Kidney (tissue), 14 donors: Measurements from ENCODE around the gene TRIM71. TPM values are rescaled to one million over a fixed set of nuclear protein-coding genes. Genes with fewer than 3 reads are reported as not detected.
"Not testable (repeated sequence)": the region's sequence is repeated elsewhere in the genome, so short reads cannot be mapped to it uniquely, and the experiment has no call there.

Source experiments
- DNase-seq, 5 donors: peaks; one replicate each; pipeline ENCODE4 v3.0.0-alpha.2; 2013 to 2020
- FAIRE-seq: peaks from 2 replicates; lab custom pipeline; 2012; peaks lifted over from hg19 to GRCh38; lab: Jason Lieb, UNC
- H3K27ac ChIP-seq, 2 donors: one replicate each; pipeline ENCODE4 v1.7.0; 2013; ENCODE audit warnings: low read depth in 2 of 2, low read length in 2 of 2, inconsistent platforms in 1 of 2
- H3K27me3 ChIP-seq: one replicate; pipeline ENCODE4 v1.7.1; 2013; ENCODE audit warnings: low read length, inconsistent platforms; ENCODE audit not compliant: control insufficient read depth, insufficient read depth
- H3K36me3 ChIP-seq, 3 donors: one replicate each; pipeline versions ENCODE4 v1.7.0 to v1.7.1; 2013; ENCODE audit warnings: low read length in 3 of 3, control low read depth in 1 of 3, inconsistent platforms in 1 of 3; ENCODE audit not compliant: insufficient read depth in 3 of 3, control insufficient read depth in 2 of 3
- H3K4me1 ChIP-seq, 3 donors: one replicate each; pipeline versions ENCODE4 v1.7.0 to v1.7.1; 2013; ENCODE audit warnings: low read length in 3 of 3, inconsistent platforms in 1 of 3, low read depth in 1 of 3; ENCODE audit not compliant: control insufficient read depth in 2 of 3, insufficient read depth in 2 of 3
- H3K4me3 ChIP-seq, 3 donors: one replicate each; pipeline versions ENCODE4 v1.7.0 to v1.8.1; 2013; ENCODE audit warnings: low read length in 3 of 3, control low read depth in 1 of 3, inconsistent platforms in 1 of 3
- H3K9ac ChIP-seq, 3 donors: one replicate each; pipeline versions ENCODE4 v1.7.0 to v1.7.1; 2013; ENCODE audit warnings: low read length in 3 of 3, control low read depth in 1 of 3, inconsistent platforms in 1 of 3
- H3K9me3 ChIP-seq, 3 donors: one replicate each; pipeline versions ENCODE4 v1.7.0 to v1.7.1; 2013; ENCODE audit warnings: low read length in 3 of 3, control low read depth in 1 of 3, inconsistent platforms in 1 of 3; ENCODE audit not compliant: control insufficient read depth in 2 of 3, insufficient read depth in 1 of 3
- intact Hi-C: fragments of 100-400 bp; cut with DNase I; formaldehyde crosslinking; loops from one replicate; pipeline ENCODE4 v1.11.1; 2022
- polyA plus RNA-seq: library from polyadenylated mRNA; stranded (reverse); fragments of 350-450 nt; fragmentation: Illumina TruSeq; extraction: RNeasy Lipid Tissue Mini Kit (QIAGEN cat#74804); gene quantifications from one replicate; pipeline ENCODE4 v1.2.3, GENCODE V29; 2014; ENCODE audit warnings: low read depth, low replicate concordance; ENCODE audit not compliant: insufficient read depth
- total RNA-seq: library from RNA; stranded (reverse); fragmentation: NEBNext Ultra II Directional; extraction: Animal tissue kit (Norgen Biotek cat#: 25700); gene quantifications from one replicate; pipeline ENCODE4 v1.2.1, GENCODE V29; 2021
- TF ChIP-seq, protein P1 (sequence below): IDR thresholded peaks from 3 replicates; pipeline ENCODE4 v1.5.1; 2012; ENCODE audit warnings: mild to moderate bottlenecking, moderate library complexity, borderline replicate concordance; ENCODE audit not compliant: insufficient read depth; ENCODE audit errors: extremely low read depth
- donor health status: control.
- donor health status: control.
- donor health status: control.
- donor health status: control.
- donor health status: control.
- donor health status: DM: yes; HTN: yes; CAD: no.
- donor health status: Normal renal cell carcinoma (clear cell type).

TRIM71 gene
- total and polyA plus RNA-seq, 2 donors from 2014 or later: 0.92 to 1.2 TPM

DNA sequence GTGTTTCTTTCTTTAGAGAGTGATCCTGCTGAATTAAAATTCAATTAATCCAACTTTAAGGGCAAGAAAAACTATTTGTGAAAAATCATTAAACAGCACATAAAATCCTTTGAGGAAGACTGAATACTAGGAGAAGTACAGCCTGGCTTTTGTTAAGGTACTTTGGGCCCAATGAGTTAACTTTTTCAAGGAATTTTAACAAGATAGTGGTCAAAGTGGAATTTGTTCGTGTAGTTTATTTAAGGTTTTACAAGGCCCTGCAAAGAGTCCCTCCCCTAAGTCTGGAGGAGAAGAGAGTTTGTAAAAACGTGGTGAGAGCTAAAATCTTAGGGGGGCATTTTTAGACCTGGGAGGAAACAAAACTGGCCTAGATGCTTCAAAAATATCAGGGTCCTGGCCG, 26.0 kb upstream of the TRIM71 start:
- no peaks in the 10 kb centered on the region for H3K4me1 ChIP-seq
- intact Hi-C loops: no loop called here
- H3K9ac ChIP-seq: no peak overlapping the region
- TF ChIP-seq, protein P1, sequence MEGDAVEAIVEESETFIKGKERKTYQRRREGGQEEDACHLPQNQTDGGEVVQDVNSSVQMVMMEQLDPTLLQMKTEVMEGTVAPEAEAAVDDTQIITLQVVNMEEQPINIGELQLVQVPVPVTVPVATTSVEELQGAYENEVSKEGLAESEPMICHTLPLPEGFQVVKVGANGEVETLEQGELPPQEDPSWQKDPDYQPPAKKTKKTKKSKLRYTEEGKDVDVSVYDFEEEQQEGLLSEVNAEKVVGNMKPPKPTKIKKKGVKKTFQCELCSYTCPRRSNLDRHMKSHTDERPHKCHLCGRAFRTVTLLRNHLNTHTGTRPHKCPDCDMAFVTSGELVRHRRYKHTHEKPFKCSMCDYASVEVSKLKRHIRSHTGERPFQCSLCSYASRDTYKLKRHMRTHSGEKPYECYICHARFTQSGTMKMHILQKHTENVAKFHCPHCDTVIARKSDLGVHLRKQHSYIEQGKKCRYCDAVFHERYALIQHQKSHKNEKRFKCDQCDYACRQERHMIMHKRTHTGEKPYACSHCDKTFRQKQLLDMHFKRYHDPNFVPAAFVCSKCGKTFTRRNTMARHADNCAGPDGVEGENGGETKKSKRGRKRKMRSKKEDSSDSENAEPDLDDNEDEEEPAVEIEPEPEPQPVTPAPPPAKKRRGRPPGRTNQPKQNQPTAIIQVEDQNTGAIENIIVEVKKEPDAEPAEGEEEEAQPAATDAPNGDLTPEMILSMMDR: no peak
- H3K27me3 ChIP-seq: no peaks in the 10 kb centered on the region
- H3K4me3 ChIP-seq: no peak overlapping the region
- no peaks in the 10 kb centered on the region for H3K36me3 ChIP-seq
- H3K9me3 ChIP-seq: no peaks in the 10 kb centered on the region
- DNase-seq (no peak), FAIRE-seq (no peak)
- H3K27ac ChIP-seq: no peak overlapping the region

DNA sequence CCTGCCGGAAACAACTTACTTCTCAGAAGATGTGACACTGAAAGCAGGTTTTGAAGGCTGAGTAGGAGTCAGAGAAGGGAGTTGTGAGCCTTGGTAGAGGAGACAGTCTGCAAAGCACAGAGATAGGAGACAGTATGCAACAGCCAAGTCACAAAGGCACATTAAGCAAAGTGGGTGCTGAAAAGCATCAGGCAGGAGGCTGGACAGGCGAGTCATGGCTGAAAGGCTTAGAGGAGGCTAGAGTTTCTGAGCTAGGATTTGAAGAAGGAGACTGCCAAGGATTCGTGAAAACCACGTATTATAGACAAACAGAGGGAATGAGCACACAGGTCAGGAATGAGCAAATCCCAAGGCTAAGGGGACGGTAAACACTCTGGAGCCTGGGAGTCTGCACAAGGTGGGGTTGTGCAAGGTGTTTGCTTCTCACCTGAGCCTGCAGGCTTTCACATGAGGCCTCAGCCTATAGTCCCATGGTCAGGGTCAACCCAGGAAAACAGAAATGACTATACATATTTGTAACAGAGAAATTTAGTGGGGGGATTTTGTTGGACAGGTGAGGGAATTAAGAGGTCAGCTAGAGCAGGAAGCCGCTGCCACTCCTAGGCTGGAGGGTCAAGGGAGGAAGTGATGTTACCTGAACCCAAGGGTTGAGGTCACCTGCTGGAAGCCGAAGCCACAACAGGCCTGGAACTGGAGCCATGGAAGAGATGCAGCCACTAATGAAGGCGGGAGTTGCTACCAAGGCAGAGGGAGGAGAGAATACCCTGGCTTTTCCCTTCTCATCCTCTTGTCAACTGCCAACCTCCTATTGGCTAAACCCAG, 23.1 kb upstream of the TRIM71 start:
- H3K9me3 ChIP-seq: no peaks in the 10 kb centered on the region
- no peak overlapping the region for H3K4me3 ChIP-seq
- no peaks in the 10 kb centered on the region for H3K36me3 ChIP-seq
- TF ChIP-seq, protein P1: no peak
- no peak for DNase-seq
- no peak overlapping the region for H3K27ac ChIP-seq
- no peak overlapping the region for H3K9ac ChIP-seq
- intact Hi-C loops: no loop called here
- no peaks in the 10 kb centered on the region for H3K4me1 ChIP-seq
- FAIRE-seq: no peak
- H3K27me3 ChIP-seq: no peaks in the 10 kb centered on the region

DNA sequence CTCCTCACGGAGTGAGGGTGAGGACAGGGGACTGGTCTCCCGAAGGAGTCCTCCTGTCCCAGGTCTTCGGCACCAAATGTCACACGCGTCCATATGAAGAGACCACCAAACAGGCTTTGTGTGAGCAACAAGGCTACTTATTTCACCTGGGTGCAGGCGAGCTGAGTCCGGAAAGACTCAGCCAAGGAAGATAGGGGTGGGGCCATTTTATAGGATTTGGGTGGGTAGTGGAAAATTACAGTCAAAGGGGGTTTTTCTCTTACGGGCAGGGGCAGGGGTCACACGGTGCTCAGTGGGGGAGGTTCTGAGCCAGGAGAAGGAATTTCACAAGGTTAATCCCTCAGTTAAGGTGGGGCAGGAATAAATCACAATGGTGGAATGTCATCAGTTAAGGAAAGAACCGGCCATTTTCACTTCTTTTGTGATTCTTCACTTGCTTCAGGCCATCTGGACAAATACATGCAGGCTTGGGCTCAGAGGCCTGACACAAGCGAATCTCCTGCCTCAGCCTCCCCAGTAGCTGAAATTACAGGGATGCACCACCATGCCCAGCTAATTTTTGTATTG, 21.3 kb upstream of the TRIM71 start:
- H3K4me1 ChIP-seq, intact Hi-C loops, DNase-seq, H3K27ac ChIP-seq, H3K9ac ChIP-seq, H3K36me3 ChIP-seq, H3K9me3 ChIP-seq, H3K4me3 ChIP-seq, FAIRE-seq, H3K27me3 ChIP-seq: not testable (repeated sequence)

DNA sequence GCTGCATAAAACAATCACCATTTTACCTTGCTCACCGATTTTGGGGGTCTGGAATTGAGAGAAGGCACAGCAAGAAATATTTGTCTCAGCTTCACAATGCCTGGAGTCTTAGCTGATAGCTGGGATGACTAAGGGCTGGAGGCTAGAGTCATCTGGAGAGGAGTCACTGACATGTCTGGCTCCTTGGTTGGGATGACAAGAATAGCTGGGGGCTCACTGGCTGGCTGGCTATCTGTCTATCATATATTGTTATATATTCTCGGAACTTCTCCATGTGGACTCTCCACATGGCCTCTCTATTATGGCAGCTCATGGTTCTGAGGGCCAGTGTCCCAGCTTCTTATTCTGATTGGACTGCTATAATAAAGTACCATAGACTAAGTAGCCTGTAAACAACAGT, 20.0 kb upstream of the TRIM71 start:
- Histone ChIP-seq H3K9me3 (no peaks in the 10 kb centered on the region), H3K27me3 (no peaks in the 10 kb centered on the region), H3K36me3 (no peaks in the 10 kb centered on the region), H3K27ac (no peak overlapping the region), H3K4me3 (no peak overlapping the region), H3K9ac (no peak overlapping the region), H3K4me1 (no peaks in the 10 kb centered on the region)
- intact Hi-C loops: no loop called here
- TF ChIP-seq, protein P1: no peak
- DNase-seq (no peak), FAIRE-seq (no peak)

DNA sequence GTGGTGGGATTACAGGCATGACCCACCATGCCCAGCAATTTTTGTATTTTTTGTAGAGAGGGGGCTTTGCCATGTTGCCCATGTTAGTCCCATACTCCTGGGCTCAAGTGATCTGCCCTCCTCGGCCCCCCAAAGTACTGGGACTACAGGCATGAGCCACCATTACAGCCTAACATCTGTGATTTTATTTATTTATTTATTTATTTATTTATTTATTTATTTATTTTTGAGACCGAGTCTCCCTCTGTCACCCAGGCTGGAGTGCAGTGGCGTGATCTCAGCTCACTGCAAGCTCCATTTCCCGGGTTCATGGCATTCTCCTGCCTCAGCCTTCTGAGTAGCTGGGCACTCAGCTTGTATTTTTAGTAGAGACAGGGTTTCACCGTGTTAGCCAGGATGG, 16.4 kb upstream of the TRIM71 start:
- DNase-seq: not testable (repeated sequence)

More for the DNA sequence above, 16.4 kb upstream of the TRIM71 start:
- intact Hi-C loops, H3K9ac ChIP-seq, H3K4me1 ChIP-seq, H3K27me3 ChIP-seq, H3K36me3 ChIP-seq, H3K27ac ChIP-seq, FAIRE-seq, H3K9me3 ChIP-seq, H3K4me3 ChIP-seq: not testable (repeated sequence)
